Stimulated activated CD8-positive, alpha-beta memory T cell treated with anti-CD3 and anti-CD28 coated beads, Interleukin-4, amount 100 ng/mL, for 4 hours (primary cell): Measurements from ENCODE around the gene CRYBG2.
"Not testable (repeated sequence)": the region's sequence is repeated elsewhere in the genome, so short reads cannot be mapped to it uniquely, and the experiment has no call there.

Experiments
- DNase-seq, 2 donors: peaks; one replicate each; pipeline ENCODE4 v3.0.0-alpha.2; 2020; ENCODE audit warnings: low read depth in 2 of 2, low spot score in 1 of 2

CRYBG2 gene

GRCh38 chr1:26296340-26297056 lies 57.4 kb downstream of the CRYBG2 start:
- DNase-seq: no peak

GRCh38 chr1:26295194-26296138 lies 58.5 kb downstream of the CRYBG2 start:
- no peak for DNase-seq

DNA sequence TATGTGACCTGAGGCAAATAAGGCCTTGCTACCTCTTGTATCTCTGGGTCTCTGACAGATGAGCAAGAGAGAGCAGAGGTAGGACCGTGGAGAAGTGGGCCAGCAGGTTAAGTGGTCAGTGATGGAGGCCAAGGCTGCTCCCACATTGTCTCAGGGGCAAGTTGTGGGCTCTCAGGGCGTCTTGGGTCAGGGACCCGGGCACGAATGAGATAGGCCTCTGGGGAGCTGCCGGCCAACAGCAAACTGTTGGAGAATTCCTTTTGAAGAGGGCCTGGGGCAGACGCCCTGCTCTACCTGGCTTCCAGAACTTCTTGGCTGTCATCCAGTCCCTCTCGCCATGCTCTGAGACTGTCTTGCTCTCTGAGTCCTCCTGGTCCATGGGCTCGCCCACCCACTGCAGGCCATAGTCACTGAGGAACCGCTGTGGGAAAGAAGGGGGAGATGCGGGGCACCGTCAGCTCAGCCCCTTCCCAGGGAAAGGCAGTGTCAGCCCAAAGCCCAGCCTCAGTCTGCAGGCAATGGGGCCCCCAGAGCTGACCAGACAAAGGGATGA lies 59.9 kb downstream of the CRYBG2 start:
- DNase-seq: no peak

- not testable (repeated sequence) for DNase-seq
Observed at GRCh38 chr1:26292735-26293134, 61.2 kb downstream of the CRYBG2 start.

- no peak for DNase-seq
Observed at GRCh38 chr1:26291939-26292338, 62.0 kb downstream of the CRYBG2 start.

GRCh38 chr1:26291433-26291832 lies 62.5 kb downstream of the CRYBG2 start:
- no peak for DNase-seq

DNA sequence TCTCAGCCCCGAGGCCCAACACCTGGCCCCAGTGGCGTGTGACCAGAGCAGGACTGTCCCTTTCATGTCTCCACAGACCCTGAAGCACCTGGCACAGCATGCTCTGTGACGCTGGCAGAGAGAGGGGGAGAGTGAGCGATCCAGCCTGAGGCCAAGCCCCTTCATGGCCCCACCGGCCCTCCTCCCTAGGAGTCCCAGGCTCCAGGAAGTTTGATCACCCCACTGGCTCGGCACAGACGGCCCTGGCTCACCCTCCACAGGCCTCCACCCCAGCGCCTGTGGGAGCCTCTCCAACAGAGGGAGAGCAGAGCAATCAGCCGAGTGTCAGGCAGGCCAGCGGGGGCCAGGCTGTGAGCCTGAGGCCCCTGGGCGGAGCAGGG lies 63.1 kb downstream of the CRYBG2 start:
- no peak for DNase-seq

- DNase-seq: no peak
Observed at GRCh38 chr1:26290122-26290881, 63.6 kb downstream of the CRYBG2 start.

DNA sequence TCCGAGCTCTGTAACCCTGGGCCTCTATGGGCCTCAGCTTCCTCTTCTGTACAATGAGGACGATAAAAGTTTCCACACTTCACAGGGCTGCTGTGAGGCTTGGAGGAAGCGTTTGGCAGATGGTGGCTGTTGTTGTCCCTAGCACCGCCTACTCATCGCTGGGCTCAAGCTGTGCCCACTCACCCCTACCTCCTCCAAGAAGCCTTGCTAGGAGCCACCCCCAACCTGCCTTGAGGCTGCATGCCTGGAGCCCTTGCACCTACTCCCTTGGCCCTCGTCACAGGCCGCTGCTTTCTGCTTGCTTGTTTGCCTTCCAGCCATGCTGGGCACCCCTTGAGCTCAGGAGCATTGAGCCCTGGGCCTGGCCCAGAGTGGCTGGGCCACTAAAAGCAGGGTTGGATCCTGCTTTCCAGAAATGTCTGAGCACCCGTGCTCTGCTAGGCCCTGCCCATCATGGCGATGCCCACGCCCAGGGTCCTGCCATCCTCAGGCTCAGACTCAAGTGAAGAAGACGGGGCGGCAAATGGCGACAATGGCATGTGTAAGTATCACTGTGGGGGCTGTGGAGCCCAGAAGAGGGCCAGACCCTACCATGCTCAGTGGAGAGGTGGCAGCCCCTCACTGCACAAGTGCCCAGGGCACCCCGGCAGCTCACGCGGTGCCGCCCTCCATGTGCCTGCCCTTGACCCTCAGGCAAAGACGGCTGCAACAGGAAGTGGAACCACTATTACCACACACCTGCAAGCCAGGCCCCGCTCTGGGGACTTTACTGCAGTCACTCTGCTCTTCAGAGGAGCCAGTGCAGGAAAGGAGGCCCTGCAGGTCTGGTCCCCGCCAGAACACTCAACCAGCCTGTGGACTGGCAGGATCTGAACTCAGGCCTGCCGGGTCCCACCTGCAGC lies 64.5 kb downstream of the CRYBG2 start:
- DNase-seq: no peak

DNA sequence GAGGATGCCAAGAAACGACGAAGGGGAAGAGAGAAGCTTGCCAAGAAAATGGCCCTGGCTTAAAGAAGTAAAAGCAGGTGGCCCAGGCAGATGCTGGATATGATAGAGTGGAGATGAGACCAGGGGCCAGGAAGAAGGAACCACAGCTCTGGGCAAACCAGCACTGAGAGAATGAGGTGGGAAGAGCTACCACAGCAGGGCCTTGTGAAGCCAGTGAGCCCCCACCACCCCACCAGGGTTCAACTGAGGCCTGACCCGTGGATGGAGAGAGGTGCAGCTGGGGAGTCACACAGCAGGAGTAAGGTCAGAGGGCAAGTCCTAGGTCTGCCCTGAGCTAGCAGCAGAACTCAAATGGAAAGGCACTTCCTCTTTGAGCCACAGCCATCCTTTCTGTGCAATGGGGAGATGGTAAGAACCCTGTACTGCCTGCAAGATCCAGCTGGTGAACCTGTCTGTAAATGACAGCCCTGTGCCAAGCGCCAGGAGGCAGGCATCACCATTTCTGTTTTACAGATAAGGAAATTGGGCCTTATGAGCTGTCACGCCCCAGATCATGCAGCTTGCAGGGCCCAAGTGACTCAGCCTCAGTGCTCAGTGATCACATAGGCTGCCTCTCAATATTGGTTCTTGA lies 65.5 kb downstream of the CRYBG2 start:
- peak; percentile 50 to 51 for DNase-seq

- no peak for DNase-seq
Observed at GRCh38 chr1:26287811-26288210, 66.1 kb downstream of the CRYBG2 start.

GRCh38 chr1:26287033-26287711 lies 66.8 kb downstream of the CRYBG2 start:
- DNase-seq: no peak

GRCh38 chr1:26286064-26286416 lies 67.9 kb downstream of the CRYBG2 start:
- no peak for DNase-seq

DNA sequence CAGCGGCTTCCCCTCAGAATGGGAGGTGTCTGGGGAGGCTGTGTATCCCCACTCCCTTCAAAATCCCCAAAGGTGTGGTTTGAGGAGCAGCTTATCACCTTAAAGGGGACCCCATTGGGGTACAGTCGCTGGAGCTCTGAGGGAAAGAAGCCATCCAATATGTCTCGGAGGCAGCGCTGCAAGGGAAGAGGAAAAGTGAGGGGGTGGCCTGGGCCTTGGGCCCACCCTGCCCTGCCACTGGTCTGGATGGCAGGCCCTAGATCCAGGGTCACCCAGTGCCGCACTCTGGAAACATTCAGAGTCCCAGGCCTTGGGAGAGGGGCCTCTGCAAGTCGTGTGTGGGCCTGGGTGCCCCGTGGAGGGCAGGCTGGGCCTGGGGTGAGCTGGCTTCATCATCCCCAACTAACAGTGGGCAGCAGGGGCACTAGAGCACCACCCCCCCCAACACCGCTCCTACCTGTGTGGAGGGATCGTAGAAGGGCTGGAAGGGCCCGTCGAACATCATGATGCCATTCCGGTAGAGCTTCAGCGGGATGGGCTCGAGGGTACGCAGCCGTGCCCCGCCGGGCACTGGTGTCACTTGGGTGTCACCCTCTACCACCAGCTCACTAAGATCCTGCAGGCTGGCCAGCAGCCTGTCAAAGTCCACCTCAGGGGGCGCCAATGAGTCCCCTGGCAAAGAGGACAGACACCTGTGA lies 68.4 kb downstream of the CRYBG2 start:
- no peak for DNase-seq

GRCh38 chr1:26284597-26285347 lies 69.2 kb downstream of the CRYBG2 start:
- DNase-seq: peak; percentile 95 to 97

GRCh38 chr1:26283871-26284596 lies 69.9 kb downstream of the CRYBG2 start:
- no peak for DNase-seq

GRCh38 chr1:26283279-26283853 lies 70.6 kb downstream of the CRYBG2 start:
- DNase-seq: no peak
